Measurements from ENCODE around the gene SYT1. TPM values are rescaled to one million over a fixed set of nuclear protein-coding genes. Genes with fewer than 3 reads are reported as not detected.
A peak's percentile ranks its signal among the peaks of the same experiment; 100 is the strongest.

SYT1 gene
- total RNA-seq, 1 donor from 2014 or later = 0.36 TPM

DNA sequence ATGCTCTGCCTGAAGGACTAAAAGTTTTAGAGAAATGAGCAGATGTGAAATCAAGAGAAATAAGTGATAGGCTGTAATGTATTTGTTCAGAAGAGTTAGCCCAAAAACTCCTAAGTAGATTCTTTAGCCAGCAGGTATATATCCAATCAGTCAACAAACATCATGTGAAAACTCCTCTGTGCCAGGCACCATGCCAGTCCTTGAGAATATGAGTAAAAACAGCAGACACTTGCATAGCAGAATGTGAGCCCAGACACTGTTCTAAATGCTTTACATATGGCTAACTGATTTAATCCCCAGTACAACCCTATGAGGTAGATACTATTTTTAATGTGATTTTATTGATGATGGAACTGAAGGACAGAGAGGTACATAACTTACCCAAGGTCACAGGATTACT, 496.4 kb downstream of the SYT1 start:
- ATAC-seq = no peak

DNA sequence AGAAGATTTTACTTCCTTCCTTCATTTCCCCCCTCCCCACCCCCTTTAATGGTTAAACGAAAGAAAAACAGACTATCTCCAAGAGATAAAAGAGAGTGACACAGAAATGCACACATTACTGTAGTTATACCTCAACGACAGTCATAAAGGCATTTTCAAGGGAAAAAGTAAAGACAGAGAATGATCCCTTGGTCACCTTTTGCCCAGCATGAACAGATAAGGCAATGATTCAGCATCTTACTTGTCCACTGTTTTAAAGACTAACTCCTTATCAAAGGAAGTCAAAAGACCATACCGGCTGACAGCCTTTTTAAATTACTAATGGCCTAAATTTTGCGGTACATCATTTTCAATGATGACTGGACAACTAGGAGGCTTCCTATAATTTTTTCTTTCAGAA, 499.6 kb downstream of the SYT1 start:
- no peak for ATAC-seq

DNA sequence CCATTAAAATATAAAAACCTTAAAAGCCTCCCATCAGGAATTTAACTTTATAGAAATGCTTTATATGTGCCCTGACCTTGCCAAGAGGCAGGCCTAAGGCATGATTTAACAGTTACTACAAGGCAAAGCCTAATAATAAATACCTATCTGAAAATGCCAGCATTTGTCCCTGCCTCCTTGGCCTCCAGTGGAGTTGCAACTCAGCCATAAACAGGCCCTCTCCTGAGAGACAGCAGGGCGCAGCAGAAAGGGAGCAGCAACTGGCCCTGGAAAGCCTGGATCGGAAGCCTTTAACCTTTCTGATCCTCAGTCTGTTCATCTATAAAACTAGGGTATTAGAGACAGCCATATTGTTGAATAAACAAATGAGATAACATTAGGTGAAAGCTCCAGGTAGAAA, 501.8 kb downstream of the SYT1 start:
- no peak for ATAC-seq

DNA sequence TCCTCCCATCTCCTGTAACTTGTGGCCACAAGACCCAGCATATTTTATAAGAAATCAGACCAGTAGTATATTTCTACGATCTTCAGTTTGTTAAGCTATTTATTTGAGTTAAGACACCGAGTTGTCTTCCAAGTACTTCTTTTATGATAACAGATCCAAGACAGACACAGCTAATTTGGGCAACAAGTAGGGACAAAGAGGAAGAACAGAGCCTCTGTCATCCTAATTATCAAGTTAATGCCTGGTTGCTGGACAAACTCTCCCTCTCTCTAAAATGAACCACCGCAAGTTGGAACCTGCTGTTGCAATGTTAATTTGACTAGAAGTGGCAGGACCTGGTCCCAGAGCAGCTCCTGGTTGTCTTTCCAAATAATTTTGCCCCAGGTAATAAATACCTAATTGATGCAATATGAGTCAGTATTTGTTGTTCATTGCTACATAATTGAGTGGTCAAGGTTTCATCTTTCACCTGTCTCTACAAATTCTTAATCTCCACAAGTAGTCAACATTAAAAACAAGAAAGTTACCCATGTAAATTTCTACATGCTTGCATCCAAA, 502.5 kb downstream of the SYT1 start:
- ATAC-seq = no peak

DNA sequence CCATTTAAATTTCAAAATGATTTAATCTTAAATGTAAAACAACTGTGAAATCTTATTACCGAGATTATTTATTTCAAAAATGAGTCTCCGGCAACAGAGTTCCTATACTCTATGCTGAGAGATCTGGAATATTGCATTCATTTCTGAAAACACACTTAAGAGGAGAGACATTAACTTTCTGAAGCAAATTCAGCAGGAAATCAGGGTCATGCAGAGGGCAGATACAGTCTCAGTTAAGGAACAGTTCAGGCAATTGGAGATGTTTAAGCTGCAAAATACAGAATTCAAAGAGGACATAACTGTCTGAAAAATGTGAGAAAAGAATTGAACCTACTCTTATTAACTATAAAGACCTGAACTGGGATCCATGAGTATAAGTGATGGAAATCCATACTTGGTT, 505.4 kb downstream of the SYT1 start:
- no peak for ATAC-seq

DNA sequence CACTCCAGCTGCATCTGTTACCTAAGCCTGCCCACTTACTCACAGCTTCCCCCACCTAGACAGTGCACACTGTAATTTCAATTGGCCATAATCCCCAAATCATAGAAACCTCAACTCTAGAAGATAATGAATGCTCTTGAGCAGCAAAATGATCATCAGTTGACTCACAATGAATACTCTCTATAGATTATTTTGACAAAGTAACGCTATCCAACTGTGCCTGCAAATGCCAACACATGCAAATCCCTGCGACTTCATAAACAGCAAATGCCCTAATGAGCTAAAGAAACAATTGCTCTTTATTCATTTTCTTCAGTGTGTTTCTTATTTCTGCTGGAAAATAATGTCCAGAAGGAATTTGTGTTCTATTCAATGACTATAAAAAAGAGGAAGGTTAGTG, 506.7 kb downstream of the SYT1 start:
- no peak for ATAC-seq

DNA sequence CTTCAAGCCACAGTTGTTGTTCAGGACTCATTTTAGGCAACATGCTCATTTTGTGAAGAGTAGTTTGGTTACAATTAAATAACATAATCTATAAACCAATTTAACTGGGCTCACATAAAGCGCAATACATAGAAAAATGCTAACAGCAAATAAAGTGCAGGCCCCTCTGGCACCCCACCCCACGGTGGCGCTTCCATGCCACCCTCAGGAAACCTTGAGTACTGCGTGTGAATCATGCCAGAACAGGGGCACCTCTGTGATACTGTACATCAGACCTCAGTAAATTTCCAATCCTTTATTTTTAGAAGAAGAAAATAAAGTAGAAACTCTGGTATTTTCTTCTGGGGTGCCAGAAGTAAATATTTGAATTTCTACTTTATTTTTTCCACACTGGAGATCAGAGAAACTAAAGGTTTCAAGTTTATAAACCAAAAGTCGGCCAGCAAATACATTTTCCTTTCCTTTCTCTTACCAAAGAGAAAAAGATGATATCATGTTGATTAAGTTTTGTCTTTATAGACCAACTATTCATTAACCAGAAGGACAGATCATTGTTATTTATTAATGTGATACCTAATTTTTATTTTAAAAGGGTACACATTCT, 509.4 kb downstream of the SYT1 start:
- ATAC-seq = no peak

DNA sequence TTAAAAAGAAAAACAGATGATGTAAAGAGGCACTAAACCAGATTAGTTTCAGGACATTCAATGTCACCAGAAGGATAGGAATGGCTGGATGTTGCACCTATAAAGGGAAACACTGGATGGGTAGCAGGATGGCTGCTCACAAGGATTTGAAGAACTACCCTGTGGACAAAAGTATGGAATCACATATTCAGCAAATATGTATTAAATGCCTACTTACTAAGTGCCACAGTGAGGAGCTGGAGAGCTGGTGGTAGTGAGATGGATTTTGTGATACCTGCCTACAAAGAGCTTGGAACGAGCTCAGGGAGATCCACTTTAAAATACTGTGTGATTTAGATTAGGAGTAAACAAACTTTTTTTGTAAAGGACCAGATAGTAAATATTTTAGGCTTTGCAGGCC, 510.0 kb downstream of the SYT1 start:
- ATAC-seq = no peak

DNA sequence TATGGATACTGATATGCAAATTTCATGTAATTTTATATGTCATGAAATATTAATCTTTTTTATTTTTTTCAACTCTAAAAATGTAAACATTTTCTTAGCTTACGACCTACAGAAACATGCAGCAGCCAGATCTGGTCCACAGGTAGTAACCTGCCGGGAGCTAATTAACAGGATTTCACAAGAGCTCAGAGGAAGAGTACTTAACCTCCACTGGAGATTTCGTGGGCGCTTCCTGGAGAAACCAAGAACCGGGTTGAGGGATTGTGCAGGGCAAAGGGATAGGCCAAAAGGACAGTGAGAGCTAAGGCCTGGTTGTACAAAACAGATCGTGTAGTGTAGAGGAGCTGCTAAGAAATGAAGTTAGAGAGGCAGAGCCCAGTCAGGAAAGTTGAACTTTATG, 510.5 kb downstream of the SYT1 start:
- peak; percentile 59 for ATAC-seq

DNA sequence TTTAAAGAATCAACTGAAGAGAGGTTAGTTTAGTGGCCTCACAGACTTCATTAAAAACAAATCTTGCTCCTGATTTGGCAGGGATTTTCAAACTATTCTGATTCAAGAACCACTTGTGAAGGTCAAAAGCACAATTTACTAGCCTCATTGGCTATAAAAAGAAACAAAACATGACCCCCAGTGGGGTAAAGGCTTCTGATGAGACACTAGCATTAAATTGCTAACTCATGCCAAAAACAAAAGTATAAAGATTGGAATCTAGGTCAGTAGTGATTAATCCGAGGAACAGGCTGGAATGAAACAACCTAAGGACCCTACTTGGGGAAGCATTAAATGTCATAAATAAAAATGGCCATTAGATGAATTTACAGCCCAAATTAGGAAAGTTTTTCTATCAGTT, 513.9 kb downstream of the SYT1 start:
- no peak for ATAC-seq

DNA sequence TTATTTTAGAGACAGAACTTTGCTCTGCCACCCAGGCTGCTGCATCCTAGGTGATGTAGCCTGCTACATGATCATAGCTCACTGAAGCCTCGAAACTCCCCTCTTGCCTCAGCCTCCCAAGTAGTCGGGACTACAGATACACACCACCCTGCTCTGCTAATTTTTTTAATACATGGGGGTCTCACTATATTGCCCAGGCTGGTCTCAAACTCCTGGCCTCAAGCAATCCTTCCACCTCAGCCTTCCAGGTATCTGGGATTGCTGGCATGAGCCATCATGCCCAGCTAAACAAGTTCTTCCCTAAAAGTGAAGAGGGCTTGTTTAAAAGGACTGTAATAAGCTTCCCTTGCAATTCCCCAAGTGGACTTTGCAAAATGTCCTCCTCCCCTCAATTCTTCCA, 515.8 kb downstream of the SYT1 start:
- no peak for ATAC-seq

DNA sequence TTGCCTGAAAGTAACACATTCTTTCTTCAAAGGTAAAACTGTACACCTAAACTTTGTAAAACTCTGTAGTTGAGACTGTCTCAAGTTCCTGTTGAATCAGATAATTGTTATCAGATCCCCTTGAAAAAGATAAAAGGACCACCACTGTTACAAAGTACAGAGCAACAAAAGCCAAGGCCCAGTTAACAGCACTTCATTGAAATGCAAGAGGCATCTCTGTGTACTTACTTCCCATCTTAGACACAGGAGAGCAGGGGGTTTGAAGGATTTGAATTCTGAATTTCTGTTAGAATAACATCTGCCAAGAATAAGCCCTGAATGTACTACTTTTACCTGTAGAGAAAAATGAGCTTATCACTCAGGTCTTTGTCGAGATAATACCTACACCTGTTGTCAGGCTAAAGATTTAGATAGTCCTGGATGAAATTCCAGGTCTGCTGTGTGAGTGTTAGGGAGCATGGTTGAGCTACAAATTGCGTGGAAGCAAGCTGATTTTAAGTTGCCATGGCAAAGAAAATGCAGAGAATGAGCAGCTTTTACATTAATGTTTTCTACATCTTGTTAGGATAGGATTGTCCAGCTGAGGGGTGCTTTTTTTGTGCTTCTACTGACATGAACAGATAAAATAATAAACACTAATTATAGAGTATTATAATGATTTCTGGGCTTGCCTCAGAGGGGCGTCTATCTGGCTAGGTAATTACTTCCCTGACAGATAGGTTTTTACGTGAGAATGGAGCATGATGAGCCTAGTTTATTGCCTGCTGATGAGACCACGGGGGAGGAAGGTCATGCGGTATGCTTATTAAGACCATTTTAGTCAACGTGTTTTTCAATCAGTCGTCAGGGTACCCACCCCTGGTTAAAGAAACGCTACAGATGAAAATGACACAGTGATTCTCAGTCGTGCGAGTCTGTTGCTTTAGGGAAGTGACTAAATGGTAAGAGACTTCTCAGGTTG, 517.0 kb downstream of the SYT1 start:
- ATAC-seq = no peak

DNA sequence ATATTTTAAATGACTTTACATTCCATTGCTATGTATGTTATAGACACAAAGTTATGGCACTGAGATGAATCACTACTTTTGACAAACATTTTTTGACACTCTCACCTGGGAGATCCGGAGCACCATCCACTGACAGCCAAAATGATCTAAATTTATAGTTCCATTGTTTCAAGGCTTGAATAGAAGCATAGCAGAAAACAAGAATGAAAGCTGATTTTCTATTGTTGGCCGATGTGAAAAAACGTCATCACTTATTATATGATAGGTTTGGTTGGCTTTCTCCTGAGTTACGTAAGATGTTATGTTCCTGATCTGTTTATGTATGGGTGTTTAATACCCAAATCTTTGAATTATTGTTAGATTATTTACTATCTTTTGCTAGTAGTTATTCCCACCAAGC, 520.0 kb downstream of the SYT1 start:
- no peak for ATAC-seq

DNA sequence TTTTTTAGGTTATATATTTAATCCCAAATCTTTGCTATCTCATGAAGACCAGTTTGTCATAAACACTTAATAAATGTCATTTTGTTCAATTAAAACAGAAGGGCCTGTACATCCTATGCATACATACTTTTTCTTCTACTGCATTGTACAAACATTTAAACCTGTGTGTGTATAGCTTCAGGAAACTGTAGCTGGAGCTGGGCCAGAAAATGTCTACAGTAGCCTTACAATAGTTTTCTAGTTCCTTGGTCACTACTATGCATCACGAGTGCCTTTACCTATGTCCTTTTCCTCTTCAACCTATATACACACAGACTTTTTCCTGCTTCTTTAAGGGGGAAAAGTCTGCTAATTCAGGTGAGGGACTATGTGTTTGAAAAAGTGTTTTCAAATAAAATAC, 523.4 kb downstream of the SYT1 start:
- no peak for ATAC-seq

DNA sequence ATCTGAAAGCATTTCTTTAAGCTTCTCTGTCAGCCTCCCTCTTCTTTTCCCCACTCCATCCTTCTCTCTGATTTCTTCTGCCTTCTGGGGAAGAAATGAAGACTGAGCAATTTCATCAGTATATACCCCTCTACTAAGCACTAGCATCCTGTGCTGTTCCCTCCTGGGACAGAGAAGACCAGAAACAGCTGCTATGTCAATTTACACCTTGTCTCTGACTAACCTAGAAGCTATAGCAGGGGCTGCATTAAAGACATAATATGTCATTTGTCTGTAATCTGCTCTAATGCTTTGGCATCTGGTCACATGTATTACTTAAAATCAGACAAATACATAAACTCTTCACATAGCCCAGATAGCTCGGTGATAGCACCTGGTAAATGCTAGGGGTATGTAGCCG, 529.3 kb downstream of the SYT1 start:
- ATAC-seq = no peak

DNA sequence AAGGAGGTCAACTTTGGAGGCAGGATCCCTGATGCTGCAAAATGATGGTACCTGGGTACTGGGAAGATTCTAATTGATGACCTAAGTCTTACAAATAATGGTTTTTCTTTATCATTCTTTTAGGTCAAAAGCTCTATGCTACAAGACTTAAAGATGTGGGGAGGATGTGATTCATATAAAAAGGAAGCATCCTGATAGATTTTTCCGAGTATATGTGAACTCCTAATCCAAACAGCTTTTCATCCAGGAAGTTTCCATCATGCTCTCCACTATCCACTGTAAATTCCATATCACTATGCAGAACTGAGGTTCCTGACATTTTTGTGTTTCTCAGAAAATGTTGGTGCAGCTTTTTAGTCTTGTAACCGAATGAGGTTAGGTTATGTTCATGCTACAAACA, 533.0 kb downstream of the SYT1 start:
- ATAC-seq = no peak

DNA sequence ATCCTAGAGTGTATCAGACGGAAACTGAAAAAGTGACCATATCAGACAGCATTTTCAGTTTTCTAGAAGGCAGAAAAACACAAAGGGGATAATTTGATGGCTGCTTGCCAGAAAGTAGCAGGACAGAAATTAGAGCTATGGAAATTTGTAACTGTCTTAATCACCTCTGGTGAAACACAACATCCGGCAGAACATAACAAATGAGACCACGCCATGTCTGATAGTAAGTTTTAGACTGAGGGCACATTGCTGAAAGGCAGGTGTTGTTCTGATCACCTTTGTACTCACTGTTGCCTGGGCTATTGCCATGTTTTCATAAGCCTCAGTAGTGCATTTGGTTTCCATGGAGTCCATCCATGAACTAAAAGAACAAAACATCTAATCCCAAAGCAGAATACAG, 535.9 kb downstream of the SYT1 start:
- no peak for ATAC-seq

DNA sequence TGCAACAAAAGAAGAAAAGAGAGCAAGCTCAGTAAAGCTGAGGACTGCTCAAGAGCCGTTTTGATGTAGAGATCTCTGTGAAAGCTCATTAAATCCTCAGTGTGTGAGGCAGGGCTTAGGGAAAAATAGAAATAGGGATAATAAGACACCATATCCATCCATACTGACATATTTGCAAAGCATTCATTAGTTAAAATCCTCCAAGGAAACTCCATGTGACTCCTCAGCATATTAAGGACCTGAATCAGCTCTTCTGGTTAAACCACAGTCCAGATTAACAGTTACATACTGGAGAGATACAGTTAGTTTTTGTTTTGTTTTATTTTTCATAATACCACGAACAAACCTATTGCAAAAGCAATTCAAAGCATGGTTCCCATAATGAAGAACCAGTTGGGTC, 538.0 kb downstream of the SYT1 start:
- ATAC-seq = no peak

DNA sequence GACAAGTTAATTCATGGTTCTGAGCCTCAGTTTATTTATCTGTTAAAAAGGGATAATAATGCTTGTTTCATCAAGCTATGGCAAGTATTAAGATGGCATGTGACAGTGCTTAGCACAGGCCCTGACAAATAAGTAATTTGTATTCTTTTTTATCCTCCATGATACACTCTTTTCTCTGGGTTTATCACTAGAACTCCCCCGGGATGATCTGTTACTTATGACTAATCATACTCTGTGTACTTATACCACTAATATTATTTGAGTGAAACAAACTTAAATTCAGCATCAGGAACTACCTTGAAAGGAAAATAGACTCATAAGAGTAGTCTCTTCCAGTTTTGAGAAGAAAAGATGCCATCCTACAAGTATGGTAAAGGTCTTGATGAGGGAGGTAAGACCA, 542.4 kb downstream of the SYT1 start:
- ATAC-seq = no peak

DNA sequence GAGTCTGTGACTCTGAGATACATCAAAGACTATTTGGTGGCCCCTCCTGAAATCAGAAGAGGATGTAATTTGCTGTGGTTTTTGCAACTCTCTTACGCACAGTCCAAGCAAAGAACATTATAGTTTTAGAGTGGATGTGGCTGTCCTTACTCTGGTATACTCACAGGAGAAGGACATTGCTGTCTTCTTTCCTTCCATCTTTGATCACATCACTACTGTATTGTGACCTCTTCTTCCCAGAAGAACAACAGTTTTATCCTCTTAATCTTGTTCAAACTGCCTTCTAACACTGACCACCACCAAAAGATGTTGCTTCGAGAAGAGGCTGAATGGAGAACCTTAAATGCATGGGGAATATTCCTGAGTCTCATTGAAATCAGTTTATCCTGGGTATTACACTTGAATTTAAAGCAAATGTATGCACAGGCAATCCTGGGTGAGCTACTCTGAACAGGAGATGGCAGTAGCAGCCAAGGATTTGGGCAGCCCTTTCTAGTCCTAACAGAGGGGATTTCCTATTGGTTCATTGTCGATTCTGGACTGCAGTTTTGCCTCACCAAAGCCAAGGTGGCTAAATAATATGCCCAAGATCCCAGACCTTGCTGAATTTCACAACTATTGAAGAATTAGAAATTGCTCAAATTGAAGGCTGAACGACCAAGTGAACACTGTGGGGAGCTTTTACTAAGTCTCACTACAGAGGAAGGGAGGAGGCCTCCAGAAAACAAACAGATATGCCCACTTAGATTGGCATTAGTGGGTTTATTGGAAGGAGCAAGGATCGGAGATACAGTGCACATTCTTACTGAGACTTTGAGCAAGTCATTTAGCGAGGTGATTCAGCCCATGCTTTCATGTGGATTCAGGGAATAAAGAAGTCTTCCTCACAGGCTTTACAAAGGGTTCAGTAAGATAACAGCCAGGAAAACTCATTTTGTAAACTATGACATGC, 543.4 kb downstream of the SYT1 start:
- ATAC-seq = peak; percentile 89

DNA sequence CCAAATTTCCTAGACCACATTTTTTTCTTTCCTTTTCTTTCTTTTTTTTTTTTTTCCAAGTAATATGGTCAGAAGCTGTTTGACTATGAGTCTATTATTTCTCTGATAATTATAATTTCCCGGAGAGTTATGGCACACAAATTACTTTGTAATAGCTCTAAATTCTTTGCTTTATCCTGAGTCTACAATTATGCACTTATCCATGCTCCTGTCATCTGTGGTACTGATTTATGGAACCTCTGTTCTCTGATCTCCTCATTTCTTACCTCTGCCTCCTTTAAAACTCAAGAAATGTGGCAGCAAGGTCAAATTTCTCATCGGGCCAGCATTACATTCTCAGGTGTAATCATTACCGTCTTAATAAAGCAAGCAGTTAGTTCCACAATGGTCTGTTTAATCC, 544.1 kb downstream of the SYT1 start:
- ATAC-seq = no peak

DNA sequence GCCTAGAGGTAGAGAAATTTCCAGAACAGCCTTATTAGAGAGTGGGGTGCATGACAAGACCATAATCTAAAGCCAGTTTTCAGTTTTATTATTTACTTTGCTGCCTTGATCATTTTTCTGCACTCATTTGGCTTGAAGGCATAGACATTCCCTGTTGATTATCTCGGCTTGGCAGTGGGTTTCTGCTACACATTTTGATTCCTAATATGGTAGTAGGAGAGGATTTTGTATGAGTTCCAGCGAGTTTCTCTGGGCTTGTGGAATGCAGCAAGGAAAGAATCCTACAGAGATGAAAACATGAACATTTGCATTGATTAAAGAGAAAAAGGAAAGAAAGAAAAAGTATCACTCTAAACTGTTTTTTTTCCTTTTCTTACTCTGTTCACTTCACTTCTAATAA, 545.0 kb downstream of the SYT1 start:
- no peak for ATAC-seq

DNA sequence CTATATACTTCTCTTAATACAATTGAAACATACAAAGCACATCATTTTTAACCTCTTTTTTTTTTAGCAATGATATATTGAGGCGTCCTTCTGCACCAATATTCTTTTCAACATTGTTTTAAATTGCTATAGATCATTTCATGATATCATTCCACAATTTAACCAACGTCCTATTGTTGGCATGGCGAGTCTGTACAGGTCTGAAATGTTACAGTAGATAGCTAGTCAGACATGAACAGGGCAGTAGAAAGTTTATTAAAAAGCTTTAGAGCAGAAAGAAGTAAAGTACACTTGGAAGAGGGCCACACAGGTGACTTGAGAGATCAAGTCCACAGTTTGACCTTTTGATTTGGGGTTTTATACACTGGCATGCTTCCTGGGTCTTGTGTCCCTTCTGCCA, 547.2 kb downstream of the SYT1 start:
- peak; percentile 28 for ATAC-seq

Measured in esophagus mucosa (tissue), 1 donor.